ENCODE results near the gene ETV3.
A peak's percentile ranks its signal among the peaks of the same experiment; 100 is the strongest.

ETV3 gene

DNA sequence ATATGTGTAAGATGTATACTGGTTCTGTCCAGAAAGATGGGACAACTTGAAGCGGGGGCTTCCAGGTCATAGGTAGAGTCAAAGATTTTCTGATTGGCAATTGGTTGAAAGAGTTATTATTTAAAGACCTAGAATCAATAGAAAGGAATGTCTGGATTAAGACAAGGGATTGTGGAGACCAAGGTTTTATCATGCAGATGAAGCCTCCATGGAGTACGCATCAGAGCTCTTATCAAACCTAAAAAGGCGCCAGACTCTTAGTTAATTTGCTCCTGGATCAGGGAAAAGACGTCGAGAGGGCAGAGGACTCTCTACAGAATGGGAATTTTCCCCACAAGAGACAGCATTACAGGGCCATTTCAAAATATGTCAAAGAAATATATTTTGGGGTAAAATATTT is 23.7 kb upstream of the ETV3 start:
- no peak for DNase-seq (ENCODE audit: low spot score)

GRCh38 chr1:157158967-157159366 is 20.8 kb upstream of the ETV3 start:
- no peak for DNase-seq (ENCODE audit: low spot score)

GRCh38 chr1:157157501-157158190 is 19.5 kb upstream of the ETV3 start:
- DNase-seq (ENCODE audit: low spot score), result no peak

GRCh38 chr1:157156058-157156541 is 17.9 kb upstream of the ETV3 start:
- DNase-seq (ENCODE audit: low spot score), result peak; percentile 79

GRCh38 chr1:157155658-157156057 is 17.5 kb upstream of the ETV3 start:
- peak; percentile 32 for DNase-seq (ENCODE audit: low spot score)

GRCh38 chr1:157154940-157155514 is 16.8 kb upstream of the ETV3 start:
- DNase-seq (ENCODE audit: low spot score), result no peak

DNA sequence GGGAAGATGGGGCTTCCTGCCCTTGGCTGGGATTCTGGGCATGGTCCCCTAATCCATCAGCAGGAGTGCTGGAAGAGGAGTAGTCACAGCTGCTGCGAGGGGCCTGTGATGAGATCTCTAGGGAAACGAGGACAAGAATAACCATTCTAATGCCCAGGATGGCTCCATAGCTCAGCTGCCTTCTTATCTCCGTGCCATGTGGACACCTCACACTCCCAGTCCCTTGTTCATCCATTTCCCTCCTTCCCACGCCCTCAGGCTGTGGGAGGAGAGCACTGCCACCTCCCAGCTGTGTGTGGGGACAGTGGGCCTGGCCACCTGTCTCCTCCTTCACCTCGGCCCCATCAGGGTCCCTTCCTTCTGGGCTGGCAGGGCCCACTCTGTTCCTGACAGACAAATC is 16.1 kb upstream of the ETV3 start:
- DNase-seq (ENCODE audit: low spot score), result no peak

- DNase-seq (ENCODE audit: low spot score), result no peak
These were observed 15.6 kb upstream of the ETV3 start for GRCh38 chr1:157153746-157154145.

DNA sequence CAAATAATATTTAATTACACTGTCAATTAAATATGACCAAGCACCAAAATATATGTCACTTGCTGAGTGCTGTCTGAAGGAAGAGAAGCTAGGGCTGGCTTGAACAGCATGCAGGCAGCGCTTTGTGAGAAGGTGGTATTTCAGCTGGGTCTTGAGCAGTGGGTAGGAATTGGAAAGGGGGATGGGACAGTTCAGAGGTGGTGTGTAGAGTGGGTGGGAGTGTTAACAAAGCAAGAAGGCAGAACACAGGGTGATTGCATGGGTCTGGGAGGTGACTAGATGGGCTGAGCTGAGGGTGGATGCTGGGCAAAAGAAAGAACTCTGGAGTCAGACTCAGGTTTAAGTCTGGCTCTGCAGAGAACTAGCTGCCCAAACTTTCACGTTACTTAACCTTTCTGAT is 14.3 kb upstream of the ETV3 start:
- DNase-seq (ENCODE audit: low spot score), result no peak

- no peak for DNase-seq (ENCODE audit: low spot score)
These were observed 13.3 kb upstream of the ETV3 start for GRCh38 chr1:157151506-157151905.

GRCh38 chr1:157151073-157151472 is 12.9 kb upstream of the ETV3 start:
- DNase-seq (ENCODE audit: low spot score), result no peak

DNA sequence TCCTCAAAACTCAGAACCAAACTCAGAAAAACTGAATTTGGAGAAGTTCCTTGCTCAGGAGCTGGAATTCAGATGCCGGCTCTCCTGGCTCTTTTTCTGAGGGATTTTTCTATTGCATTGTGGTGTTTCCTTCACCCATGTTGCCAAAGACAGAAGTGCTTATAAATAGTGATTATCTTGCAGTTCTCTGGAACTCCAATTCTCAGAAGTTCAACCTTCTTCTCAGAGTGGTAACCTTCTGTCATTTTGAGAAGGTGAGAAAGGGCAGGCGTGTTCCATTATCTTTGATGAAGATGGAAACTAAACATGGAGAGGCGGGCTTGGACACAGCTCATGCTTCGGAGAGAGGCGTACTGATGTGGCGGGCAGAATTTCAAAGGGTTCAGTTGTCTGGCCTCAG is 12.4 kb upstream of the ETV3 start:
- DNase-seq (ENCODE audit: low spot score), result no peak

DNA sequence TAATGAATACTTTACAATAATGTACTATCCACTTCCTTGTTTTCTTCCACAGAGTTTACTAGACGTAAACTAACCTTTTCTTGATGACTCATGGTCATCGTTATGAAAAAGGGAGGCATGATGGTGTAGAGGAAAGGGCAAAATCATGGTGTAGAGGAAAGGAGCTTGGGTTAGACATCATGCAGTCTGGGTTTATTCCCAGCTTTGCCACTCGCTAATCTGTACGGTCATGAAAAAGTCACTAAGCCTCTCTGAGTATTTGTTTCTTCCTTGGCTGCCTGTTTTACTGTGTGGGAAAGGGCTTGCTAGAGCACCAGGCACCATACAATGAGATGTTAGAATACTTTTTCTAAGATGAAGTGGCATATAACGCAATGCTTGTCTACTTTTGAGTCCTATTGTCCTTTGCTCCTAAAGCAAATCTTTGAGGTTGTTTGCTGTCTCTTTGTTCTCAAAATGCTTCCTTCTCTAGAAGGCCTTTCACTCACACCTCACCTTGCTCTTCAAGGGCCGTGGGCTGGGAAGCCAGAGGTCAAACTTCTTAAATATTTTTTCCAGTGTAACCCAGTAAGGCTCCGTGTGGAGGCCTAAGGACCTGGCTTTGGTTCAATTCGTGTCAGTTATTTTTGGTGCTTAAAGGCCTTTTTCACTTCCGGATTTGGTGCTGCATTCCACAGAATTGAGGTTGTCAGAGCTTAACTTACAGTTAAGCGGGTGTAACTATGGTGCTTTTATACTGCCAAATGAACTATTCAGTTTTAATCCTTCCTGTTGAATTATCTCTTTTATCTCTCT is 9.9 kb upstream of the ETV3 start:
- no peak for DNase-seq (ENCODE audit: low spot score)

GRCh38 chr1:157147037-157147436 is 8.8 kb upstream of the ETV3 start:
- DNase-seq (ENCODE audit: low spot score), result no peak

- no peak for DNase-seq (ENCODE audit: low spot score)
These were observed 8.0 kb upstream of the ETV3 start for GRCh38 chr1:157146244-157146643.

DNA sequence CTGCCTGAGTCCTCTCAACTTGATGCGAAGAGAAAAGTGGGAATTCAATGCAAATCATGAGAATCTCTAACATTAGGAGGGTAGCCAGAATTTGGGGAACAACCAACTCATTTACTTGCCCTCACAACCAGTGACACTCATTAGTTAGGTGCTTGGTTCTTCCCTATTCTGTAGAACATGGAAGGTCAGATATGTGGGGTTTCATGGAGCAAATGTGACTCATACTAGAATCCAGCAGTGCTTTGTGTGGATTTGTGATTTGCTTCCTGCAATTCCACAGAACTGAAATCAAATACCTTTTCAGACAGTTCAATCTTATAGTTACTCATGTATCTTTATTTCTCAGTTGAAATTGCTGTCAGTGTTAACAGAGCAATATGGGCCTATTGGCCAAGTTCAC is 6.9 kb upstream of the ETV3 start:
- no peak for DNase-seq (ENCODE audit: low spot score)

- no peak for DNase-seq (ENCODE audit: low spot score)
These were observed 6.3 kb upstream of the ETV3 start for GRCh38 chr1:157144509-157144908.

DNA sequence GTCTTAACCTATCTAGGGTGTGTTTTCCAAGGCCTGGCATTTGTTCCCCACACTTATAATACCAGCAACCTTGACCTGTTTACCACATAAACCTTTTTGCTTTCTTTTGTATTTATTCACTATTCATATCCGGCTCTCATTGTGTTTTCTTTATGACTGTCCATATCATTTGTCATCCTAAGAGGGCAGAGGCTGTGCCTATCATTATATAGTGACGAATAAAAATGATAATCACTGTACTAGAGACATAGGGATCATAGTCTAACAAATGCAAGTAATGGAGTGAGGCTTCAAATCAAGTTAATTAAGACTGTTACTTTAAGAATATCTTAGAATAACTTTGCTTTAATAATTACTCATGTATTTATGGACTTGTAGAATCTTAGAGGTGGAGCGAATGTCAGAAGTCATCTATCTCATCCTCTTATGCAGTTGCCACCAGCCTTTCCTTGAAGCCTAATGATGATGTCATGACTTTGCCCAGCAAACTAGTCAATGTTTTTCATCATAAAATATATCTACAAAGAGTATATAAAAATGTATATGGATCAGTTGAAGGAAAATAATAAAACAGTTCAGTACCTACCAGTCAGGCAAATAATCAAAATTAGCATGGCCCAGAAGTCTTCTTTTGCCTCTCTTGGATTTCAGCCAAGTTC is 4.7 kb upstream of the ETV3 start:
- DNase-seq (ENCODE audit: low spot score), result no peak

DNA sequence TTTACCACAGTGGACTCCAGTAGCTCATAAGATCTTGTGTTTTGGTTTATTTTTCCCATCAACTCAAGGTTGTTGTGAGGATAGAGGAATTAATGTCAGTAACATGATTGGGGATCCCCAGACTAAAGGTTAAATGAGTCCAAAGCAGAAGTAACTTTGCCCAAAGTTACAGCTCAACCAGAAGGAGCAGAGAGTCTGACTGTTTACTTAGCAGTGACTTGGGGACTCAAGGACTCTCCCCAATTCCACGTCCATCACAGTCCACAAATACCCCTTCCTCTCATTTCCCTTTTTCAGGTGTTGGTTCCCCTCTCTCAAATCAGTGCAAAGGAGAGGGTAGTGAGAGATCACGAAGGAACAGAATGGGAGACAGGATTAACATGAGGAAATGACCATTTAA is 4.0 kb upstream of the ETV3 start:
- DNase-seq (ENCODE audit: low spot score), result no peak

DNA sequence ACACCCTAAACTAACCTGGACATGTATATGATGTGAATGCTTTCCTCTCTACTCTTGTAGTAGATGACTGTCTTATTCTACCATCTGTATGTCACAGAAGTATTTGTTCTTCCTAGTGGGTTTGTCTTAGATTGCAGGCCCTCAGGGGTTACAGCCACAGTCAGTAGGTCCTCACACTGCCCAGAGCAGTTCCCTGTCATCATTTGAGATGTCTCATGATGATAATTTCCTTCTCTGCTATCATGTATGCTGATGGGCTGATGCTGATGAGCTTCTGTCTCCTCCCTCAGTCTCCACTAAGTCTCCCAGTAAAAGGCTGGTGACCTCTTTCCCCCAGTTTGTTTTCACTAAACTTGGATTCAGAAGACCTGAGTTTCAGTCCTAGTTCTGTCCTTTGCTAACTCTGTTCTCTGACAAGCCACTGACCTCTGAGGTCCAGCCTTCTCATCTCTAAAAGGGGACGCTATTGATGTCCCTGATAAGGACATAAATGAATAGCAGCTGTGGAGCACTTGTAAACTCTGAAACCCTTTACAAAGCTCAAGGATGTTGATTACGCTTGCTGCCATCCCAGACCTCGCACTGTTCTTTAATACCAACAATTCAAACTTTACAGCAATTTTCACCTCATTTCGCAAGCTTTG is 3.1 kb upstream of the ETV3 start:
- no peak for DNase-seq (ENCODE audit: low spot score)

- no peak for DNase-seq (ENCODE audit: low spot score)
These were observed 1.9 kb upstream of the ETV3 start for GRCh38 chr1:157140063-157140588.

All from iPS-NIHi11 (cell line).